CD14-positive monocyte (primary cell): ENCODE measurements around the gene SLC22A16. TPM values are rescaled to one million over a fixed set of nuclear protein-coding genes. Genes with fewer than 3 reads are reported as not detected.

Experiments used
- DNase-seq, 3 donors: peaks; one replicate each; pipeline ENCODE4 v3.0.0-alpha.2; 2011 to 2022
- H2AFZ ChIP-seq: 2 replicates; pipeline ENCODE4 v1.6.0; 2012; ENCODE audit warnings: mild to moderate bottlenecking, low read depth, low read length, inconsistent platforms; ENCODE audit not compliant: insufficient read depth, poor library complexity, severe bottlenecking
- H3K27ac ChIP-seq, 2 donors: 1 replicate in 1 of 2; 2 replicates in 1 of 2; pipeline ENCODE4 v1.5.1; 2012 to 2013; ENCODE audit warnings: low read length in 2 of 2, control low read depth in 1 of 2, inconsistent platforms in 1 of 2, low read depth in 1 of 2, mild to moderate bottlenecking in 1 of 2
- H3K27me3 ChIP-seq, 2 donors: one replicate each; pipeline versions ENCODE4 v1.6.0 to v1.6.1; 2011 to 2013; ENCODE audit warnings: low read length in 2 of 2; ENCODE audit not compliant: control insufficient read depth in 2 of 2, insufficient read depth in 2 of 2
- H3K36me3 ChIP-seq, 2 donors: replicated peaks in 1 of 2; 1 replicate in 1 of 2; 2 replicates in 1 of 2; pipeline versions ENCODE4 v1.5.1 to v1.6.1; 2012 to 2013; ENCODE audit warnings: low read length in 2 of 2, control low read depth in 1 of 2, inconsistent platforms in 1 of 2, mild to moderate bottlenecking in 1 of 2; ENCODE audit not compliant: insufficient read depth in 2 of 2, control insufficient read depth in 1 of 2
- H3K4me1 ChIP-seq, 2 donors: 1 replicate in 1 of 2; 2 replicates in 1 of 2; pipeline versions ENCODE4 v1.5.1 to v1.6.1; 2012 to 2013; ENCODE audit warnings: low read length in 2 of 2, control low read depth in 1 of 2, inconsistent platforms in 1 of 2, mild to moderate bottlenecking in 1 of 2, moderate library complexity in 1 of 2; ENCODE audit not compliant: insufficient read depth in 2 of 2, control insufficient read depth in 1 of 2
- H3K4me2 ChIP-seq: replicated peaks from 2 replicates; pipeline ENCODE3; 2012; ENCODE audit warnings: low read length, moderate library complexity, mild to moderate bottlenecking; ENCODE audit not compliant: poor library complexity, severe bottlenecking; ENCODE audit errors: extremely low read depth
- H3K4me3 ChIP-seq, 3 experiments: fragments of 200-600 bp in 1 of 3; sonication (generic) in 1 of 3; replicated peaks in 1 of 3; 1 replicate in 2 of 3; 2 replicates in 1 of 3; pipeline ENCODE4 v1.5.1; 2011 to 2013; ENCODE audit warnings: low read length in 3 of 3, mild to moderate bottlenecking in 3 of 3, control low read depth in 2 of 3, low read depth in 2 of 3, inconsistent platforms in 1 of 3, moderate library complexity in 1 of 3
- H3K79me2 ChIP-seq: 2 replicates; pipeline ENCODE4 v1.6.0; 2012; ENCODE audit warnings: mild to moderate bottlenecking, control low read depth, inconsistent platforms, low read length, moderate library complexity; ENCODE audit not compliant: insufficient read depth
- H3K9ac ChIP-seq: 2 replicates; pipeline ENCODE4 v1.6.0; 2017; ENCODE audit warnings: low read length, mild to moderate bottlenecking; ENCODE audit not compliant: insufficient read depth, poor library complexity, severe bottlenecking
- H3K9me3 ChIP-seq, 2 donors: replicated peaks in 1 of 2; 1 replicate in 1 of 2; 2 replicates in 1 of 2; pipeline versions ENCODE4 v1.5.1 to v1.6.1; 2012 to 2013; ENCODE audit warnings: low read length in 2 of 2, control low read depth in 1 of 2; ENCODE audit not compliant: control insufficient read depth in 1 of 2, insufficient read depth in 1 of 2
- H4K20me1 ChIP-seq: 2 replicates; pipeline ENCODE4 v1.6.0; 2012; ENCODE audit warnings: mild to moderate bottlenecking, low read length, control low read depth, moderate library complexity; ENCODE audit not compliant: insufficient read depth
- H3K27ac Mint-ChIP-seq, 7 donors: one replicate each; pipeline ENCODE4 v1.8.0; 2020; ENCODE audit warnings: mild to moderate bottlenecking in 7 of 7, mixed read lengths in 7 of 7, moderate library complexity in 6 of 7, inconsistent platforms in 2 of 7
- H3K27me3 Mint-ChIP-seq, 3 donors: one replicate each; pipeline ENCODE4 v1.8.0; 2021 to 2022; ENCODE audit warnings: low read depth in 3 of 3, mild to moderate bottlenecking in 3 of 3, mixed read lengths in 3 of 3, moderate library complexity in 3 of 3, inconsistent platforms in 1 of 3
- H3K36me3 Mint-ChIP-seq, 2 donors: one replicate each; pipeline ENCODE4 v1.8.0; 2020; ENCODE audit warnings: mixed read lengths in 2 of 2, inconsistent platforms in 1 of 2, mild to moderate bottlenecking in 1 of 2
- H3K4me1 Mint-ChIP-seq: one replicate; pipeline ENCODE4 v1.8.0; 2020; ENCODE audit warnings: mild to moderate bottlenecking, mixed read lengths
- H3K4me3 Mint-ChIP-seq, 2 donors: one replicate each; pipeline ENCODE4 v1.8.0; 2020; ENCODE audit warnings: mild to moderate bottlenecking in 2 of 2, mixed read lengths in 2 of 2, moderate library complexity in 1 of 2
- H3K9me3 Mint-ChIP-seq, 7 donors: one replicate each; pipeline ENCODE4 v1.8.0; 2020 to 2022; ENCODE audit warnings: mixed read lengths in 7 of 7, mild to moderate bottlenecking in 6 of 7, moderate library complexity in 6 of 7, inconsistent platforms in 2 of 7
- CTCF ChIP-seq: fragments of 200-600 bp; IDR thresholded peaks from one replicate; pipeline ENCODE4 v1.8.0; 2022; ENCODE audit warnings: antibody characterized with exemption, mild to moderate bottlenecking
- WGBS: methylation state at CpG from one replicate; pipeline ENCODE4 v1.1.5; 2013; ENCODE audit warnings: missing lambda C conversion rate; ENCODE audit not compliant: insufficient coverage; 5-methylcytosine and 5-hydroxymethylcytosine counted together
- intact Hi-C, 2 donors: fragments of 100-400 bp; cut with micrococcal nuclease; formaldehyde crosslinking; loops; one replicate each; pipeline versions ENCODE4 v1.15.0 to v1.15.1; 2023
- polyA plus RNA-seq, 3 donors: library from polyadenylated mRNA; depleted of rRNA in 1 of 3; unstranded in 2 of 3; stranded (reverse) in 1 of 3; fragments of 300-500 nt in 2 of 3; fragments of >200 nt in 1 of 3; fragmentation: Illumina TruSeq in 2 of 3; gene quantifications; 1 replicate in 2 of 3; 2 replicates in 1 of 3; pipeline ENCODE4 v1.2.3, GENCODE V29; 2012 to 2021

SLC22A16 gene
- polyA plus RNA-seq, 3 donors = 1.8 to 15.6 (median 4.0) TPM

GRCh38 chr6:110430236-110430635 is 46.2 kb downstream of the SLC22A16 start:
- no peak overlapping the region for H3K4me3 Mint-ChIP-seq
- WGBS = 96% methylated on average over 2 of the region's 5 CpGs
- H3K79me2 ChIP-seq = no peaks in the 10 kb centered on the region
- no peak overlapping the region for H2AFZ ChIP-seq
- peaks cover 0 to 1% (median 0%) of the 10 kb centered on the region in 7 donors for H3K9me3 Mint-ChIP-seq
- intact Hi-C loops = no loop called here
- peaks cover 14 to 18% of the 10 kb centered on the region in 2 donors for H3K36me3 ChIP-seq
- H3K27me3 ChIP-seq = no peaks in the 10 kb centered on the region
- H3K4me1 Mint-ChIP-seq = peaks cover 17% of the 10 kb centered on the region
- no peak for DNase-seq
- H4K20me1 ChIP-seq = no peaks in the 10 kb centered on the region
- peaks cover 13 to 25% of the 10 kb centered on the region in 2 donors for H3K4me1 ChIP-seq
- no peaks in the 10 kb centered on the region for H3K9me3 ChIP-seq
- H3K27ac ChIP-seq = no peak overlapping the region
- H3K4me3 ChIP-seq = no peak overlapping the region
- TF ChIP-seq CTCF = no peak
- no peak overlapping the region for H3K27ac Mint-ChIP-seq
- H3K9ac ChIP-seq = no peak overlapping the region
- no peaks in the 10 kb centered on the region for H3K27me3 Mint-ChIP-seq
- H3K36me3 Mint-ChIP-seq = peaks cover 34 to 51% of the 10 kb centered on the region in 2 donors
- H3K4me2 ChIP-seq = no peak overlapping the region

- no peak for TF ChIP-seq CTCF
- intact Hi-C loops = no loop called here
- no peak overlapping the region for H3K4me3 ChIP-seq
- Mint-ChIP-seq H3K4me3 (no peak overlapping the region), H3K36me3 (peaks cover 34 to 50% of the 10 kb centered on the region in 2 donors), H3K4me1 (peaks cover 18% of the 10 kb centered on the region), H3K27ac (peak overlapping the region in 1 of 7 donors; percentile 37), H3K27me3 (no peaks in the 10 kb centered on the region), H3K9me3 (no peaks in the 10 kb centered on the region)
- H4K20me1 ChIP-seq = no peaks in the 10 kb centered on the region
- H2AFZ ChIP-seq = no peak overlapping the region
- H3K4me1 ChIP-seq = peaks cover 10 to 20% of the 10 kb centered on the region in 2 donors
- no peaks in the 10 kb centered on the region for H3K9me3 ChIP-seq
- H3K9ac ChIP-seq = no peak overlapping the region
- H3K27ac ChIP-seq = no peak overlapping the region
- no peaks in the 10 kb centered on the region for H3K79me2 ChIP-seq
- no peak for DNase-seq
- no peak overlapping the region for H3K4me2 ChIP-seq
- no peaks in the 10 kb centered on the region for H3K27me3 ChIP-seq
- peaks cover 14 to 17% of the 10 kb centered on the region in 2 donors for H3K36me3 ChIP-seq
- no CpG with 5 or more reads among the region's 2 CpGs for WGBS
Measured at GRCh38 chr6:110428153-110428552, 48.3 kb downstream of the SLC22A16 start.
